K562 (cell line): ENCODE results near the gene GNAL. TPM values are rescaled to one million over a fixed set of nuclear protein-coding genes. Genes with fewer than 3 reads are reported as not detected.

Experiments used
- ATAC-seq: fragments of 200-7000 bp; cut with Tn5 transposase; 3 replicates; pipeline ENCODE4 v1.9.1; 2020; ENCODE audit warnings: moderate library complexity
- BruUV-seq: library from RNA; stranded (reverse); fragments of 400-500 nt; replicated peaks from 2 replicates; lab custom pipeline; 2021; lab: Mats Ljungman, UMichigan
- CTCF ChIA-PET: fragments of 300-600 bp; formaldehyde crosslinking; extraction: SDS; loops from one replicate; lab custom pipeline; 2021; ENCODE audit warnings: low intra/inter-chr PET ratio; lab: Yijun Ruan, JAX
- POLR2A ChIA-PET: fragments of 300-600, 350-650 bp; sonication (Branson Sonifier 250); formaldehyde crosslinking; extraction: SDS; loops from one replicate; lab custom pipeline; 2021; ENCODE audit warnings: antibody characterized with exemption, inconsistent platforms; lab: Yijun Ruan, JAX
- DNase-seq, 4 experiments: peaks; one replicate each; pipeline versions ENCODE4 v3.0.0 to v3.0.0-alpha.2; 2011 to 2018; ENCODE audit warnings: low spot score in 3 of 4, mixed read lengths in 3 of 4; ENCODE audit errors: extremely low read depth in 1 of 4
- FAIRE-seq: peaks from 2 replicates; lab custom pipeline; 2011; peaks lifted over from hg19 to GRCh38; lab: Jason Lieb, UNC
- H2AFZ ChIP-seq: 2 replicates; pipeline ENCODE4 v1.6.0; 2011; ENCODE audit warnings: low read depth, low read length, control low read depth, inconsistent platforms
- H3K27ac ChIP-seq: fragments of 200-600 bp; 3 replicates; pipeline ENCODE4 v1.8.0; 2011; ENCODE audit warnings: low read depth, mild to moderate bottlenecking, control low read depth, inconsistent platforms, low read length, moderate library complexity, mixed read lengths; ENCODE audit errors: extremely low read depth
- H3K27me3 ChIP-seq, 2 experiments: fragments of 300-600 bp in 1 of 2; 2 replicates in 1 of 2; 3 replicates in 1 of 2; pipeline versions ENCODE4 v1.6.0 to v1.8.0; 2011; ENCODE audit warnings: inconsistent platforms in 2 of 2, low read length in 2 of 2, mild to moderate bottlenecking in 1 of 2, mixed read lengths in 1 of 2, moderate library complexity in 1 of 2; ENCODE audit not compliant: control insufficient read depth in 2 of 2, insufficient read depth in 2 of 2
- H3K36me3 ChIP-seq: fragments of 300-600 bp; 3 replicates; pipeline ENCODE4 v1.8.0; 2011; ENCODE audit warnings: mild to moderate bottlenecking, low read length, inconsistent platforms; ENCODE audit not compliant: control insufficient read depth, insufficient read depth
- H3K4me1 ChIP-seq, 2 experiments: fragments of 200-600 bp in 1 of 2; replicated peaks in 1 of 2; 2 replicates in 1 of 2; 3 replicates in 1 of 2; pipeline versions ENCODE4 v1.5.1 to v1.8.0; 2011; ENCODE audit warnings: inconsistent platforms in 2 of 2, low read length in 2 of 2, mild to moderate bottlenecking in 1 of 2, mixed read lengths in 1 of 2, moderate library complexity in 1 of 2; ENCODE audit not compliant: control insufficient read depth in 2 of 2, insufficient read depth in 2 of 2
- H3K4me2 ChIP-seq: 2 replicates; pipeline ENCODE4 v1.6.1; 2011; ENCODE audit warnings: low read length, control low read depth, inconsistent platforms, mixed read lengths; ENCODE audit not compliant: insufficient read depth
- H3K4me3 ChIP-seq: fragments of 200-600 bp; sonication (generic), shearing (Covaris generic); 2 replicates; pipeline ENCODE4 v1.5.1; 2016; ENCODE audit warnings: control low read depth, inconsistent platforms
- H3K79me2 ChIP-seq: fragments of 200-600 bp; 3 replicates; pipeline ENCODE4 v1.8.0; 2011; ENCODE audit warnings: low read length, inconsistent platforms; ENCODE audit not compliant: control insufficient read depth, insufficient read depth
- H3K9ac ChIP-seq, 2 experiments: 2 replicates each; pipeline versions ENCODE4 v1.6.0 to v1.6.1; 2011; ENCODE audit warnings: low read depth in 2 of 2, low read length in 2 of 2, control low read depth in 1 of 2, inconsistent platforms in 1 of 2, mild to moderate bottlenecking in 1 of 2, mixed read lengths in 1 of 2; ENCODE audit not compliant: insufficient read depth in 1 of 2
- H3K9me1 ChIP-seq: one replicate; pipeline ENCODE4 v1.6.0; 2011; ENCODE audit warnings: inconsistent platforms, mild to moderate bottlenecking, low read length, moderate library complexity; ENCODE audit not compliant: control insufficient read depth, insufficient read depth
- H3K9me3 ChIP-seq: replicated peaks from 2 replicates; pipeline ENCODE4 v1.5.1; 2011; ENCODE audit warnings: low read depth, low read length, inconsistent platforms; ENCODE audit not compliant: control insufficient read depth, insufficient read depth
- H4K20me1 ChIP-seq: replicated peaks from 2 replicates; pipeline ENCODE4 v1.6.1; 2011; ENCODE audit warnings: low read length, inconsistent platforms, mixed read lengths; ENCODE audit not compliant: control insufficient read depth, insufficient read depth
- CBFA2T2 ChIP-seq: fragments of 450-650 bp; conservative IDR thresholded peaks from 2 replicates; pipeline ENCODE4 v1.6.1; 2017; ENCODE audit warnings: mild to moderate bottlenecking
- EGR1 ChIP-seq: fragments of 450-650 bp; conservative IDR thresholded peaks from 2 replicates; pipeline ENCODE4 v1.6.1; 2017; ENCODE audit warnings: mild to moderate bottlenecking
- FOXP1 ChIP-seq: sonication (generic); formaldehyde crosslinking; IDR thresholded peaks from 2 replicates; pipeline ENCODE4 v1.8.0; 2022; ENCODE audit warnings: mild to moderate bottlenecking, missing genetic modification reagents
- HDAC1 ChIP-seq, 2 experiments: fragments of 450-650 bp; IDR thresholded peaks; 2 replicates each; pipeline ENCODE4 v1.6.1; 2016 to 2017; ENCODE audit warnings: inconsistent platforms in 1 of 2, mild to moderate bottlenecking in 1 of 2, moderate library complexity in 1 of 2
- NFIC ChIP-seq: fragments of 450-650 bp; IDR thresholded peaks from 2 replicates; pipeline ENCODE4 v1.6.1; 2017; ENCODE audit warnings: mild to moderate bottlenecking, inconsistent platforms
- RBBP5 ChIP-seq: fragments of 200-600 bp; sonication (generic); IDR thresholded peaks from 2 replicates; pipeline ENCODE4 v1.6.1; 2012; ENCODE audit warnings: borderline replicate concordance, mild to moderate bottlenecking, low read length, control low read depth, inconsistent platforms; ENCODE audit not compliant: insufficient read depth, poor library complexity, severe bottlenecking
- RNF219 ChIP-seq: fragments of 250-450 bp; sonication (Bioruptor Pico); IDR thresholded peaks from 2 replicates; pipeline ENCODE4 v1.5.0; 2022; ENCODE audit warnings: mild to moderate bottlenecking
- SAP30 ChIP-seq: fragments of 200-600 bp; sonication (generic); IDR thresholded peaks from 2 replicates; pipeline ENCODE4 v1.6.1; 2012; ENCODE audit warnings: borderline replicate concordance, low read depth, mild to moderate bottlenecking, moderate library complexity, low read length, control low read depth, inconsistent platforms; ENCODE audit not compliant: insufficient read depth, poor library complexity, severe bottlenecking
- TBP ChIP-seq: optimal IDR thresholded peaks from 2 replicates; pipeline ENCODE3; 2011; ENCODE audit warnings: low read depth, low read length, improper control_type of control experiment
- TEAD4 ChIP-seq, 2 experiments: sonication (generic) in 1 of 2; formaldehyde crosslinking in 1 of 2; IDR thresholded peaks; 2 replicates each; pipeline versions ENCODE4 v1.6.1 to v1.8.0; 2012 to 2022; ENCODE audit warnings: borderline replicate concordance in 1 of 2, inconsistent platforms in 1 of 2, low read length in 1 of 2, mild to moderate bottlenecking in 1 of 2, missing genetic modification reagents in 1 of 2
- YY1 ChIP-seq, 3 experiments: IDR thresholded peaks; 2 replicates each; pipeline ENCODE4 v1.6.1; 2011; ENCODE audit warnings: low read length in 2 of 3, mild to moderate bottlenecking in 2 of 3, moderate library complexity in 2 of 3, borderline replicate concordance in 1 of 3, control low read depth in 1 of 3, low read depth in 1 of 3; ENCODE audit not compliant: insufficient read depth in 3 of 3, insufficient replicate concordance in 2 of 3, control insufficient read depth in 1 of 3, insufficient read length in 1 of 3; ENCODE audit errors: extremely low read depth in 1 of 3
- ZNF707 ChIP-seq: fragments of 250-450 bp; sonication (Bioruptor Pico); conservative IDR thresholded peaks from 2 replicates; pipeline ENCODE4 v1.8.0; 2022; ENCODE audit warnings: inconsistent platforms, mild to moderate bottlenecking, moderate library complexity
- WGBS: fragments of 100-300 bp; shearing (Covaris generic); methylation state at CpG from one replicate; pipeline ENCODE4 v1.1.6; 2016; ENCODE audit warnings: low coverage, mixed read lengths; ENCODE audit not compliant: insufficient coverage; ENCODE audit errors: missing lambda C conversion rate; 5-methylcytosine and 5-hydroxymethylcytosine counted together
- in situ Hi-C: fragments of 300-500 bp; cut with MboI; formaldehyde crosslinking; loops from 4 replicates; pipeline ENCODE4 v1.15.0; 2018; ENCODE audit warnings: inconsistent platforms, mixed read lengths
- intact Hi-C: fragments of 100-400 bp; cut with micrococcal nuclease; formaldehyde crosslinking; loops from 2 replicates; pipeline ENCODE4 v1.14.2; 2022
- polyA plus RNA-seq, 8 experiments: library from polyadenylated mRNA; depleted of rRNA in 4 of 8; stranded (reverse) in 5 of 8; unstranded in 3 of 8; fragments of >200 nt; fragmentation: Nextera tagmentation in 2 of 8; fragmentation: Illumina TruSeq in 1 of 8; extraction: Ambion mirVana in 2 of 8; extraction: Trizol in 1 of 8; gene quantifications; 2 replicates each; pipeline versions ENCODE4 v1.2.1 to v1.2.3, GENCODE V29; 2011 to 2014; ENCODE audit warnings: inconsistent platforms in 1 of 8, missing spikeins in 1 of 8
- total RNA-seq, 7 experiments: library from RNA; depleted of rRNA in 6 of 7; stranded (reverse); fragments of >200 nt in 6 of 7; fragmentation: Illumina TruSeq in 2 of 7; extraction: Trizol in 2 of 7; gene quantifications; 2 replicates each; pipeline versions ENCODE4 v1.2.1 to v1.2.3, GENCODE V29; 2011 to 2021; ENCODE audit warnings: low replicate concordance in 1 of 7

The GNAL gene
- total and polyA plus RNA-seq, 9 of the 15 experiments (the other 6 are each of a cell fraction or from before 2014, with no cell fraction given), result under 0.01 to 0.10 (median 0.01) TPM; not detected in 5

- TF ChIP-seq RNF219 (CRISPR knock-in tag) (no peak), CBFA2T2 (no peak), EGR1 (peak; percentile 63), TBP (peak; percentile 91), NFIC (peak; percentile 39), ZNF707 (CRISPR knock-in tag) (no peak)
Measured at GRCh38 chr18:11851146-11851805, 162.2 kb downstream of the GNAL start, which contains the start of gene CHMP1B (continued).

GRCh38 chr18:11851806-11852337 lies 162.8 kb downstream of the GNAL start:
- ATAC-seq (peak; percentile 58), FAIRE-seq (no peak), DNase-seq (peak; percentile 30 to 47 (median 36))
- H3K4me3 ChIP-seq, result peak overlapping the region; percentile 97
- intact Hi-C loops, result no loop called here
- H3K27ac ChIP-seq, result peak overlapping the region; percentile 83
- H3K79me2 ChIP-seq, result peaks cover 24% of the 10 kb centered on the region
- H4K20me1 ChIP-seq, result 0 out of 2 replicates have a peak, but pooled peaks cover 4% of the 10 kb centered on the region
- H3K9ac ChIP-seq, result peak overlapping the region; percentile 96
- H3K36me3 ChIP-seq, result 0 out of 3 replicates have a peak, but pooled peaks cover 2% of the 10 kb centered on the region
- WGBS, result under 1% methylated on average over 21 of the region's 23 CpGs
- peak overlapping the region; percentile 100 for H3K4me2 ChIP-seq
- peaks cover 15 to 19% of the 10 kb centered on the region in 2 experiments; a peak in 4 of 5 replicates for H3K4me1 ChIP-seq
- POLR2A ChIA-PET, result interaction anchor here (0.7 to 1.2 kb wide), 2 partner anchors 9 to 16 kb away, joined by 3 read pairs; no protein-coding TSS in a partner anchor
- peak overlapping the region; percentile 97 for H2AFZ ChIP-seq
- H3K9me3 ChIP-seq, result no peaks in the 10 kb centered on the region
- H3K27me3 ChIP-seq, result no peaks in the 10 kb centered on the region
- H3K9me1 ChIP-seq, result no peaks in the 10 kb centered on the region
- BruUV-seq, result TSS peak; percentile 75
- in situ Hi-C loops, result no loop called here
- CTCF ChIA-PET, result no interaction called here
- TF ChIP-seq YY1 (IDR thresholded peaks at IDR 0.05; ENCODE audit: borderline replicate concordance in 1 of 3, control insufficient read depth in 1 of 3, extremely low read depth in 1 of 3, insufficient read depth in 3 of 3, insufficient read length in 1 of 3, insufficient replicate concordance in 2 of 3, low read depth in 1 of 3, low read length in 2 of 3) (peak in 2 of 3 experiments; percentile 62 to 84), TEAD4 (IDR thresholded peaks at IDR 0.05; ENCODE audit: low read length) (peak; percentile 5; the same call in 1 of the 2 replicates), TEAD4 (CRISPR knock-in tag; IDR thresholded peaks at IDR 0.05; ENCODE audit: borderline replicate concordance) (no peak), RBBP5 (peak; percentile 7), FOXP1 (CRISPR knock-in tag) (0 out of 2 replicates have a peak, but pooled peaks have one; percentile 12), HDAC1 (IDR thresholded peaks at IDR 0.05) (no peak), SAP30 (peak; percentile 55)
